Measurements from ENCODE around the gene SLC48A1. TPM values are rescaled to one million over a fixed set of nuclear protein-coding genes. Genes with fewer than 3 reads are reported as not detected.

Gene SLC48A1
- total RNA-seq, 1 experiment from 2014 or later: 37.5 TPM

GRCh38 chr12:47731723-47732122 is 41.3 kb upstream of the SLC48A1 start:
- BruUV-seq (replicated peaks): no TSS peak

GRCh38 chr12:47732504-47732903 is 40.5 kb upstream of the SLC48A1 start:
- CTCF ChIA-PET: interaction anchor here (1.5 to 2.8 kb wide), 3 partner anchors 11 to 106 kb away, joined by 3 to 14 read pairs (median 4); no protein-coding TSS in a partner anchor
- H3K27ac Mint-ChIP-seq (ENCODE audit: unreplicated experiment): no peak overlapping the region
- peaks cover 5% of the 10 kb centered on the region for H3K36me3 Mint-ChIP-seq (ENCODE audit: insufficient read depth, unreplicated experiment)
- H3K36me3 ChIP-seq (ENCODE audit: control insufficient read depth, insufficient read depth, low read length): no peaks in the 10 kb centered on the region
- POLR2A ChIA-PET: no interaction called here
- BruUV-seq (replicated peaks): no TSS peak
- no peak overlapping the region for H3K4me3 ChIP-seq (ENCODE audit: low read depth, low read length)
- H3K4me1 Mint-ChIP-seq (ENCODE audit: low read depth, unreplicated experiment): no peaks in the 10 kb centered on the region
- H3K4me1 ChIP-seq: no peaks in the 10 kb centered on the region
- H3K9me3 ChIP-seq: no peaks in the 10 kb centered on the region
- H3K27me3 ChIP-seq (replicated peaks; ENCODE audit: control insufficient read depth, insufficient read depth, low read length): no peaks in the 10 kb centered on the region
- intact Hi-C loops (cut with micrococcal nuclease; ENCODE audit: unreplicated experiment): no loop called here
- DNase-seq: no peak
- no peak overlapping the region for H3K4me3 Mint-ChIP-seq (ENCODE audit: unreplicated experiment)
- no peak for TF ChIP-seq CTCF (IDR thresholded peaks at IDR 0.05; ENCODE audit: insufficient read depth in 1 of 2, low read depth in 1 of 2, low read length in 1 of 2, severe bottlenecking in 1 of 2, unreplicated experiment in 1 of 2)
- no peaks in the 10 kb centered on the region for H3K27me3 Mint-ChIP-seq (ENCODE audit: insufficient read depth, unreplicated experiment)
- H3K9me3 Mint-ChIP-seq (ENCODE audit: unreplicated experiment): no peaks in the 10 kb centered on the region

More at GRCh38 chr12:47731723-47732122, 41.3 kb upstream of the SLC48A1 start:
- Histone ChIP-seq H3K4me3 (ENCODE audit: low read depth, low read length) (no peak overlapping the region), H3K4me1 (no peaks in the 10 kb centered on the region), H3K27me3 (replicated peaks; ENCODE audit: control insufficient read depth, insufficient read depth, low read length) (no peaks in the 10 kb centered on the region), H3K9me3 (no peaks in the 10 kb centered on the region), H3K36me3 (ENCODE audit: control insufficient read depth, insufficient read depth, low read length) (no peaks in the 10 kb centered on the region)
- no peak for DNase-seq
- no peaks in the 10 kb centered on the region for H3K4me1 Mint-ChIP-seq (ENCODE audit: low read depth, unreplicated experiment)
- intact Hi-C loops (cut with micrococcal nuclease; ENCODE audit: unreplicated experiment): no loop called here
- no peak overlapping the region for H3K27ac Mint-ChIP-seq (ENCODE audit: unreplicated experiment)
- H3K27me3 Mint-ChIP-seq (ENCODE audit: insufficient read depth, unreplicated experiment): no peaks in the 10 kb centered on the region
- ChIA-PET CTCF (interaction anchor here (0.9 to 2.8 kb wide), 3 partner anchors 10 to 107 kb away, joined by 3 to 14 read pairs (median 3); no protein-coding TSS in a partner anchor), POLR2A (no interaction called here)
- no peak overlapping the region for H3K4me3 Mint-ChIP-seq (ENCODE audit: unreplicated experiment)
- no peaks in the 10 kb centered on the region for H3K9me3 Mint-ChIP-seq (ENCODE audit: unreplicated experiment)
- no peak for TF ChIP-seq CTCF (IDR thresholded peaks at IDR 0.05; ENCODE audit: insufficient read depth in 1 of 2, low read depth in 1 of 2, low read length in 1 of 2, severe bottlenecking in 1 of 2, unreplicated experiment in 1 of 2)
- H3K36me3 Mint-ChIP-seq (ENCODE audit: insufficient read depth, unreplicated experiment): peaks cover 5% of the 10 kb centered on the region

GRCh38 chr12:47733142-47733541 is 39.9 kb upstream of the SLC48A1 start:
- Histone ChIP-seq H3K27me3 (replicated peaks; ENCODE audit: control insufficient read depth, insufficient read depth, low read length) (no peaks in the 10 kb centered on the region), H3K4me1 (no peaks in the 10 kb centered on the region), H3K9me3 (no peaks in the 10 kb centered on the region), H3K36me3 (ENCODE audit: control insufficient read depth, insufficient read depth, low read length) (no peaks in the 10 kb centered on the region), H3K4me3 (ENCODE audit: low read depth, low read length) (no peak overlapping the region)
- TF ChIP-seq CTCF (IDR thresholded peaks at IDR 0.05; ENCODE audit: insufficient read depth in 1 of 2, low read depth in 1 of 2, low read length in 1 of 2, severe bottlenecking in 1 of 2, unreplicated experiment in 1 of 2): no peak
- ChIA-PET POLR2A (no interaction called here), CTCF (interaction anchor here (1.5 to 2.8 kb wide), 3 partner anchors 11 to 106 kb away, joined by 3 to 14 read pairs (median 4); no protein-coding TSS in a partner anchor)
- no peaks in the 10 kb centered on the region for H3K9me3 Mint-ChIP-seq (ENCODE audit: unreplicated experiment)
- no TSS peak for BruUV-seq (replicated peaks)
- peaks cover 5% of the 10 kb centered on the region for H3K36me3 Mint-ChIP-seq (ENCODE audit: insufficient read depth, unreplicated experiment)
- H3K27ac Mint-ChIP-seq (ENCODE audit: unreplicated experiment): no peak overlapping the region
- intact Hi-C loops (cut with micrococcal nuclease; ENCODE audit: unreplicated experiment): no loop called here
- no peak for DNase-seq
- no peaks in the 10 kb centered on the region for H3K27me3 Mint-ChIP-seq (ENCODE audit: insufficient read depth, unreplicated experiment)
- no peak overlapping the region for H3K4me3 Mint-ChIP-seq (ENCODE audit: unreplicated experiment)
- no peaks in the 10 kb centered on the region for H3K4me1 Mint-ChIP-seq (ENCODE audit: low read depth, unreplicated experiment)

Data from Caco-2 (cell line).